Ishikawa (cell line): ENCODE data around the gene MUSK.

Source experiments
- CEBPB ChIP-seq: IDR thresholded peaks from 2 replicates; pipeline ENCODE4 v1.6.1; 2012
- CREB1 ChIP-seq: IDR thresholded peaks from 2 replicates; pipeline ENCODE4 v1.6.1; 2012; ENCODE audit warnings: low read depth
- EGR1 ChIP-seq: IDR thresholded peaks from 2 replicates; pipeline ENCODE4 v1.6.1; 2012
- EP300 ChIP-seq: IDR thresholded peaks from 2 replicates; pipeline ENCODE4 v1.6.1; 2012; ENCODE audit warnings: borderline replicate concordance
- FOXM1 ChIP-seq: IDR thresholded peaks from 2 replicates; pipeline ENCODE4 v1.6.1; 2012; ENCODE audit warnings: low read depth, borderline replicate concordance
- MAX ChIP-seq: IDR thresholded peaks from 2 replicates; pipeline ENCODE4 v1.6.1; 2012
- NFIC ChIP-seq: IDR thresholded peaks from 2 replicates; pipeline ENCODE4 v1.6.1; 2012
- RAD21 ChIP-seq: IDR thresholded peaks from 2 replicates; pipeline ENCODE4 v1.6.1; 2012; ENCODE audit warnings: low read depth
- REST ChIP-seq: IDR thresholded peaks from 2 replicates; pipeline ENCODE4 v1.6.1; 2012; ENCODE audit warnings: low read depth, mild to moderate bottlenecking
- TAF1 ChIP-seq: IDR thresholded peaks from 2 replicates; pipeline ENCODE4 v1.6.1; 2012; ENCODE audit warnings: low read depth, mild to moderate bottlenecking
- TCF12 ChIP-seq: IDR thresholded peaks from 2 replicates; pipeline ENCODE4 v1.6.1; 2012; ENCODE audit warnings: low read depth
- TEAD4 ChIP-seq: IDR thresholded peaks from 2 replicates; pipeline ENCODE4 v1.6.1; 2012
- USF1 ChIP-seq: IDR thresholded peaks from 2 replicates; pipeline ENCODE4 v1.6.1; 2012
- YY1 ChIP-seq: IDR thresholded peaks from 2 replicates; pipeline ENCODE4 v1.6.1; 2012; ENCODE audit warnings: low read depth
- ZBTB7A ChIP-seq: IDR thresholded peaks from 2 replicates; pipeline ENCODE4 v1.6.1; 2012; ENCODE audit warnings: low read depth

Gene MUSK

DNA sequence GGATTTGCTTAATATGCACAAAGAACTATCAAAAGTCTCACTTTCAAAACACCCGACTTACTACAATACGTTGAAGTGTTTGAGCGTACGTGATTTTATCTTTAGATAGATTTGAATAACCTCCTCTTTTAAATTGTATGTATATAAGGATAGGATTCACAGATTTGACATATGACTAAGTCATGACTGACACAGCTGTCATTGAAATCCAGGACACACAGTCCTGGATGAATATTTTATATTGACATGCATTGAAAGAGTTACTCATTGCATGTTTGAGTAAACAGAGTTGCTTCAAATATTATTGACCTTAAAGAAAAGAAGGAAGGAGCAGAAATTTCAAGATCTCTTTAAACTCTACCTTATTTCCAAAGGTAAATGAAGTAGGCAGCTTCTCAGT lies 3.3 kb downstream of the MUSK start:
- TF ChIP-seq FOXM1 (no peak), EP300 (no peak), NFIC (no peak), REST (no peak), YY1 (no peak), ZBTB7A (no peak), CEBPB (no peak), CREB1 (no peak), USF1 (no peak), RAD21 (no peak), TCF12 (no peak), MAX (no peak), EGR1 (no peak), TEAD4 (no peak), TAF1 (no peak)

GRCh38 chr9:110672873-110673510 lies 4.4 kb downstream of the MUSK start:
- TF ChIP-seq TEAD4: no peak
- TF ChIP-seq FOXM1: no peak
- TF ChIP-seq RAD21: no peak
- TF ChIP-seq TAF1: no peak
- TF ChIP-seq ZBTB7A: no peak
- TF ChIP-seq MAX: no peak
- TF ChIP-seq NFIC: no peak
- TF ChIP-seq TCF12: no peak
- no peak for TF ChIP-seq USF1
- TF ChIP-seq YY1: no peak
- TF ChIP-seq CEBPB: no peak
- no peak for TF ChIP-seq CREB1
- no peak for TF ChIP-seq EGR1
- TF ChIP-seq REST: no peak
- no peak for TF ChIP-seq EP300

- TF ChIP-seq ZBTB7A: no peak
- no peak for TF ChIP-seq MAX
- TF ChIP-seq EP300: no peak
- TF ChIP-seq TEAD4: no peak
- no peak for TF ChIP-seq EGR1
- TF ChIP-seq TCF12: no peak
- no peak for TF ChIP-seq REST
- no peak for TF ChIP-seq USF1
Measured at GRCh38 chr9:110687497-110687896, 18.9 kb downstream of the MUSK start.

DNA sequence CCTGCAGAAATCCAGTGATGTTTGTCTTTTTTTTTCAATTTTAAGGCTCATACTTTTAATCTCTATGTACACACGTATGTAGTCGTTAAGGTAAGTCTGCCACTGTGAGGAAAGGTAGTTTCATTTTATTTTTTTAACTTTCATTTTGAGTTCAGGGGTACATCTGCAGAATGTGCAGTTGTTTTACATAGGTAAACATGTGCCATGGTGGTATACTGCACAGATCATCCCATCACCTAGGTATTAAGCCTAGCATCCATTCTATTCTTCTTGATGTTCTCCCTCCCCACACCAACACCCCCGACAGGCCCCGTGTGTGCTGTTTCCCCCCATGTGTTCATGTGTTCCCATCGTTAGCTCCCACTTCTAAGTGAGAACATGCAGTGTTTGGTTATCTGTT lies 19.7 kb downstream of the MUSK start:
- TF ChIP-seq TEAD4 (no peak), NFIC (no peak), RAD21 (no peak), YY1 (no peak), USF1 (no peak), CEBPB (no peak), ZBTB7A (no peak), FOXM1 (no peak), EP300 (no peak), MAX (no peak), TAF1 (no peak), CREB1 (no peak), REST (no peak), TCF12 (no peak), EGR1 (no peak)
